Measurements from ENCODE around the gene BCAS3.
"Not testable (repeated sequence)": the region's sequence is repeated elsewhere in the genome, so short reads cannot be mapped to it uniquely, and the experiment has no call there.

BCAS3 gene

DNA sequence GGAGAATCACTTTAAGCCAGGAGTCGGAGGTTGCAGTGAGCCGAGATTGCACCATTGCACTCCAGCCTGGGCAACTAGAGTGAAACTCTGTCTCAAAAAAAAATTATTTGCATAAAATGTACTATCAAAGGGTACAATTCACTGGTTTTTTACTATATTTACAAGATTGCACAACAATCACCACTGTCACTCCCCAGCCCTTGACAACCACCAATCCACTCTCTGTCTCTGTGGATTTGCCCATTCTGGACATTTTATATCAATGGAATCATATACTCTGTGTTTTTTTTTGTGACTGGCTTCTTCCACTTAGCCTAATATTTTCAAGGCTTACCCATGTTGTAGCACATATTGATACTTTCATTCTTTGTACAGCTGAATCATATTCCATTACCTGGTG, 740.8 kb downstream of the BCAS3 start:
- no peak for DNase-seq

DNA sequence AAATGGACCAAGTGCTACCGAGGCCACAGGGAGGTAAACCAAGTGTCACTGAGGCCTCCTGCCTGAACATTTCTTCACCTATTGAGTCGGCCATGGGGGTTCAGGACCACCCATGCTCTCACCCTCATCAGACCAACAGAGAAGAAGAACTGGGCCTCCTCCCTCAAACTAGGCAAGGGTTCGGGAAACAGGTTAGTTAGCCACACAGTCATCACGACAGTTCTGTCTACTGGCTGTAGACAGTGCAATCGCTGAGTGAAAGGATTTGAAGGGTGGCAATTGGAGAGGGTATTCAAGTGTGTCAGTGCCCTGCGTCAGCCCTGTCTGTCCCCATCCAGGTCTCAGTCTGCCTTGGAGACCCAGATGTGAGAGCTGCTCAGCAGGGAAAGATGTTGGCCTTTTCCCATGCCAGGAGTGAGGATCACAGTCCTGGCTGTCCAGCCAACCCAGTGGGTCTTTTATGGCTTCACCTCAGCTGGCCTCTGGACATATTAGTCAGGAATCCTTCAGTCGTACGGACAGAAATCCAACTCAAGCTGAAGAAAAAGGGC, 741.9 kb downstream of the BCAS3 start:
- DNase-seq, result no peak

DNA sequence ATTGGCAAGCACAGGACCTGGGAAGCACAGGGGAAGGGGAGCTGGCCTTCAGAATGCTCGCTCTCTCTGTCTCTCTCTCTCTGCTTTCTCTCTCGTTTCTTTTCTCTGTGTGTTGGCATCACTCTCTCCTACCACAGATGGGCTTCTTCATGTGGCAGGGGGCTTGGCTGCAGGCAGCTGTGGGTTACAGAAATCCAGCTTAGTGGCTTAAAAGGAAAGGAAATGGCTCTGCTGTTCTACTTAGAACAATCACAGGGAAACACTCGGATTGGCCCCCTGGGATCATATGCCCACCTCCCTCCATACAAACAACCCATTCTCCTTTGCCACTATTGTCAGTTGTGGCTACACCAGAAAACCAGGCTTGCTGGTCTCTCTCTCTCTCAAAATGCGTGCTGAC, 742.4 kb downstream of the BCAS3 start:
- DNase-seq, result no peak

DNA sequence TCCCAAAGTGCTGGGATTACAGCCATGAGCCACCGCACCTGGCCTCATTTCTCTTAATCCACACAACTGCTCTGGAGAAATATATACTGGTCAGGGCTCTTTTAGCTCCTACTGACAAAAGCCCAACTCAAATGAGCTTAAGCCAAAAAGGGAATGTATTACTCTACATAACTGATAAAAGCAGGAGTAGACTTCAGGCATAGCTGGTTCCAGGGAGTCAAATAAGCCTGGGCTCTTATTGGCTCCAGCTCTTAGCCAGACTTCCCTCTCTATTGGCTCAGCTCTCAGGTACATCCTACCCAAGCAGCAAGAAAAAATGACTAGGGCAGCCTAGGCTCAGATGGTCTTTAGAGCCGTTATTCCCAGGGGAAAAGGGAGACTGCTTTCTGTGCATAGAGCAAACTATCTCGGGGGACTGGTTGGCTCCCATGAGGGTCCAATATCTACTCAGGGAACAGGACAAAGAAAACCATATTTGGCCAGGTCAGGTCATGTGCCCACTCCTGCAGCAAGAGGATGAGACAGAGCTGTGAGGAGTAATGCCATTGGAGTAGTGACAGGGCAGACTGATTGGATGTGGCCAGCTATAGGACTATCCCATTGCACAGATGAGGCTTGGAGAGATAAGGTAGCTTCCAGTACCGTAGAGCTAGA, 743.2 kb downstream of the BCAS3 start:
- no peak for DNase-seq

DNA sequence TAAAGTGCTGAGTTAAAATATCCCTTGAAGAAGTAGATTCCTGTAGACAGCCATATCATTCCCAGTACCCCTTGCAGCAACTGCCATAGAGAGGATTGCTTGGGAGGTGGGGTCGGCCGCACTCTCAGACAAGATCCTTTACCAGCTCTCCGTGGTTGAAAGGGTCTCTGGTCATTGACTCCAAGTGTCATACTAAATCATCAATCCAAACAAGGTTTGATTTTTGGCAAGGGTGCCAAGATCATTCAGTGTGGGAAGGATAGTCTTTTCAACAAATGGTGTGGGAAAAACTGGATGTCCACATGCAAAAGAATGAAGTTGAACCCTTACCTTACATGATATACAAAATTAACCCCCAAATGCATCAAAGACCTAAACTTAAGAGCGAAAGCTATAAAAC, 743.8 kb downstream of the BCAS3 start:
- DNase-seq, result no peak

DNA sequence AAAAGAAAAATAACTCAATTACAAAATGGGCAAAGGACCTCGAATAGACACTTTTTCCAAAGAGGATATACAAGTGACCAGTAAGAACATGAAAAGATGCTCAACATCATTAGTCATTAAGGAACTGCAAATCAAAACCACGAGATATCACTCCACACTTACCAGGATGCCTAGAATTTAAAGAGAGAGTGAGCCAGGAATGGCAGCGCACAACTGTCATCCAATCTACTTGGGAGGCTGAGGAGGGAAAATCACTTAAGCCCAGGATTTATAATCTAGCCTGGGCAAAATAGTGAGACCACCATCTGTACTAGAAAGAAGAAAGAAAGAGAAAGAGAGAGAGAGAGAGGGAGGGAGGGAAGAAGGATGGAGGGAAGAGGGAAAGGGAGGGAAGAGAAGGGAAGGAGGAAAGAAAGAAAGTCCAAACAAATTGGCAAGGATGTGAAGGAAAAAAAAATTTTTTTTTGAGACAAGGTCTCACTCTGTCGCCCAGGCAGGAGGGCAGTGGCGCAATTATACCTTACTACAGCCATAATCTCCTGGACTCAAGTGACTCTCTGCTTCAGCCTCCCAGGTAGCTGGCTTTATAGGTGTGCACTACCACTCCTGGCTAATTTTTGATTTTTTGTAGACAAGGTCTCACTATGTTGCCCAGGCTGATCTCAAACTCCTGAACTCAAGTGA, 744.6 kb downstream of the BCAS3 start:
- DNase-seq, result no peak

DNA sequence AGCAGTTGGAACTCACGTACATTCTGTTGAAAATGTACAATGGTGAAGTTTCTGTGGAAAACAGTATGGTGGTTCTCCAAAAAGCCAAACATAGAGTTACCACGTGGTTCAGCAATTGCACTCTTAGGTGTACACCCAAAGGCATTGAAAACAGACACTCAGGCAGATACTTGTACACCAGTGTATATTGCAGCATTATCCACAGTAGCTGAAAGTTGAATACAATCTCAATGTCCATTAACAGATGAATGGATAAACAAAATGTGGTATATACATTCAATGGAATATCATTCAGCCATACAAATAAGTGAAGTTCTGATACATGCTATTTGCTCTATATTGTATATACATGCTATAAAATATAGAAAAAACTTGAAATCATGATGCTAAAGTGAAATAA, 745.2 kb downstream of the BCAS3 start:
- DNase-seq, result no peak

DNA sequence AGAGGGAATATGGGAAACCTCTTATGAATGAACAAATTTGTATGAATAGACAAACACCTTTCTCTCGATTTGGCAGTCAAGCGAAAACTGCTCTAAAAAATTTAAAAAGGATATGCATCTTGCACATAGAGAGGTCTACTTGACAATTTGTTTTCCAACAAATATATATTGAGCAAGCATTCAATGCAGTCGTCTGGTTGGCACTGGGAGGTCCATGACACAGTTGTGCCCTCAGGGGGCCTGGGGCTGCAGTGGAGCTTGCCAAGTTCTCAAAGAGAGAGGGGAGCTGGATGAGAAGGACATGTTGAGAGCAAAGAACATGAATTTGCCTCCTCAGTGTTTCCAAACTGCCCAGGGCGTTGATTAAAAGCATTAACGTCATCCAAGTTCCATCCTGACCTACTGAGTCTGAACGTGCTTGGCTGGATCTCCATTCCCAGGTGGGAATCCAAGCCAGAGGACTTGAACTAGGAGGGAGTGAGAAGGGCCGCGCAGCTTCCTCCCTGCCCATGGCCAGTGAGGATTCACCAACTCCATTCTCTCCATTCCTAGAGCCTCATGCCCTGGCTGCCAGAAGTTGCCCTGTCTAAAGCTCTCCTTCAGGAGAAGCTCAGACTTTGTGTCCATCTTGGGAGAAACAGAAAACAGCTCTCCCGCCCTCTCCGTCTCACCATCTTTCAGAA, 746.5 kb downstream of the BCAS3 start:
- no peak for DNase-seq

DNA sequence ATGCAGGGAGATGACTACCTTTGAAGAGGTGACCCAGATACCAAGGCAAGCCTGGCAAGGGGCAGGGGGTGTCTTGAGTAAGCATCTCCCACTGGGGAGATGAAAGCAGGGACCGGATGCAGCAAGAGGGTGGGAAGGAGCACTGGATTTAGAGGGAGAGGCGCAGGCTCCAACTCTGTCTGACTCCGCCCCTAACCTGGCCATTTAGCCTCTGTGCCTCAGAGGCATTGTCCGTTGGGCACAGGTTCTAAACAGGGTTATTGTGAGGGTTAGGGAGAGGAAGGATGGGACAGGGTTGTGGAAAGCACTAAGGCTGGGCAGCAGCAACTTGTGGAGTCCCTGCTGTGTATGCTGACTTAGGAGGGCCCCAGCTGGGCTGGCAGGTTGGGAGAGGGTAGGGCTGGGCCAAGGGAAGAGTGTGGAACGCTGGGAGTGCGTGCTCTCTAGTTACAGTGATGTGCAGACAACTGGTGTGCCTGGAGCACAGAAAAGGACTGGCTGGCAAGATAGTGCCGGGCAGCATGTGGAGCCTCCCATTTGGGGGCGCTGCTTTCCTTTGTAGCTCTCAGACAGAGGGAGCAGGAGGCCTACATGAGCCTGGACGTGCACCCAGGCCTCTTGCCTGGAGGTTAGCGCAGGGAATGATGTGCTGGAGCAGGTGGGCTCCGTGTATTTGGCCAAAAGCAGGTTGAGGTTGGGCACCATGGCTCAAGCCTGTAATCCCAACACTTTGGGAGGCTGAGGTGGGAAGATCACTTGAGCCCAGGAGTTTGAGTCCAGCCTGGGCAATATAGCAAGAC, 748.2 kb downstream of the BCAS3 start:
- DNase-seq, result no peak

DNA sequence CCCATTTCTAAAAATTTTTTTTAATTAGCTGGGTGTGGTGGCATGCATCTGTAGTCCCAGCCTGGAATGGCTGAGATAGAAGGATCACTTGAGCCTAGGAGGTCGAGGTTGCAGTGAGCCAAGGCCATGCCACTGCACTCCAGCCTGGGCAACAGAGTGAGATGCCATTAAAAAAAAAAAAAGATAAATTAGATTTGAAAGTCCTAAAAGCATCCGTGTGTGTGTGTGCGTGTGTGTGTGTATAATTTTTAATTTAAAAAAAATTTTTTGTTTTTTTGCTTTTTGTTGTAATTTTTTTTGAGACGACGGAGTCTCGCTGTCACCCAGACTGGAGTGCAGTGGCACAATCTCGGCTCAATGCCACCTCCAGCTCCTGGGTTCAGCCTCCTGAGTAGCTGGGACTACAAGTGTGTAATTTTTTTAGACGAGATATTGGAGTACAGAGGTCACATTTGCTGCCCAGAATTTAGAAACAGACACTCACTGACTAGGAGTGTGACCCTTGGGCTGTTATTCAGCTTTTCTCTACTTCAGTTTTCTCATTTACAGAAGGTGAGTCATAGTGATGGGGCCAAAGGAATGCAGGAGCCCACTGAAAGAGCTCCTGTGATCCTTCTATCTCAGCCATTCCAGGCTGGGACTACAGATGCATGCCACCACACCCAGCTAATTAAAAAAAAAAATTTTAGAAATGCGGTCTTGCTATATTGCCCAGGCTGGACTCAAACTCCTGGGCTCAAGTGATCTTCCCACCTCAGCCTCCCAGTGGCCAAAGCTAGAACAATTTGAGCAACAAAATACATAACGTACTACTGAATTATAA, 749.0 kb downstream of the BCAS3 start:
- no peak for DNase-seq

DNA sequence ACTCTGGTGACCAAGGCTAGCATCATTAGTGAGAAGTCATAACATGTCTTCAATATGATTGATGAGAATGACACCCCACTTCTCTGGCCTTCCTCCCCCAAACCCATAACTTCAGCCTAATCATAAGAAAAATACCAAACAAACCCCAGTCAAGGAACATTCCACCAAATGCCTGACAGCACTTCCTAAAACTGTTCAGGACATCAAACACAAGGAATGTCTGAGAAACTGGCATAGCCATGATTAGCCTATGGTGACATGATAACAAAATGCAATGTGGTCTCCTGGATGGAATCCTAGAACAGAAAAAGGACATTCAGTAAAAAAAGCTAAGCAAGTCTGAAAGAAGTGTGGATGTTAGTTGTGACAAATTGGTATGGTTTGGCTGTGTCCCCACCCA, 749.9 kb downstream of the BCAS3 start:
- no peak for DNase-seq

DNA sequence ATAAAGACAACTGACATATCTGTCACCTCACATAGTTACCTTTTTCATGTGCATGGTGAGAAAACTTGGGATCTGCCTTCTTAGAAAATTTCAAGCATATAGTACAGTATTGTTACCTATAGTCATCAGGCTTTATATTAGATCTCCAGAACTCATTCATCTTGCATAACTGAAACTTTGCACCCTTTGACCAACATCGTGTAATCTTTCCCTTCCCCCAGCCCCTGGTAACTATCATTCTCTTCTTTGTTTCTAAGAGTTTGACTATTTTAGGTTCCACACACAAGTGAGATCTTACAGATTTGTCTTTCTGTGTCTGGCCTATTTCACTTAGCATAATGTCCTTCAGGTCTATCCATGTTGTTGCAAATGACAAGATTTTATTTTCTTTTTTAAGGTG, 751.6 kb downstream of the BCAS3 start:
- no peak for DNase-seq

DNA sequence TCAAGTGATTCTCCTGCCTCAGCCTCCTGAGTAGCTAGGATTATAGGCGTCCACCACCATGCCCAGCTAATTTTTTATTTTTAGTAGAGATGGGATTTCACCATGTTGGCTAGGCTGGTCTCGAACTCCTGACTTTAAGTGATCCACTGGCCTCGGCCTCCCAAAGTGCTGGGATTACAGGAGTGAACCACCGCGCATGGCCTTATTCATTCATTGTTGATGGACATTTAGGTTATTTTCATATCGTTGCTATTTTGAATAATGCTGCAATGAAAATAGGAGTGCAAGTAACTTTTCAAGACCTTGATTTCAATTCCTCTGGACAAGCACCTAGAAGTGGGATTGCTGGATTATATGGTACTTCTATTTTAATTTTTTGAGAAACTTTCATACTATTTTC, 752.2 kb downstream of the BCAS3 start:
- DNase-seq, result not testable (repeated sequence)

DNA sequence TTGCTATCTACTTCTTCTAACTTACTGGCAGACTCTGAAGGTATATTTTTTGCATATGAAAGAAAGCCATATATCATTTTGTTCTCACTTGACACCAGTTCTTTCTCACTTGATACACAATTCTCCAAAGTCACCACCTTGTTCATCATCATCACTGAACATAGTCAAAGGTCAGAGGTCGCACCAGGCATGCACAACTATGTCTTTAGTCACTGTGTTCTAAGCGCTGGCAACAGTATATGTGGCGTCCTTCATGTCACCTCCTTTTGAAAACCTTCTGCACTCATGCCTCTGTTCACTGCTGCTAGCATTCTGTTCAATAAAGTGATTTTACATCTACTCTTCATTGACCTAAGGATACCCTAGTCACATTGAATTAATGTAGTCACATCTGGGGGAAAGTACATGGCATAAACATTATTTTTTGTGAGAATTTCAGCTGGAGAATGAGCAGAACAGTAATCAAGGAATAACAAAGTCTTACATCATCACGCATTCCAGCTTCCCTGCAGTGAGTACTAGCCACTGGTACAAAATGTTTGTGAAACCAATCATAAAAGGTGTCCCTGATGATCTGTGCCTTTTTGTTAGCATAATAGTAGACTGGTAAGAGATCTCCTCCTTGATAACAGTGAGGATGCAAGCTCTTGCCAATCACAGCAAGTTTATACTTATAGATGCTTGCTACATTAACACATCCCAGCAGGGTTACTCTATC, 754.1 kb downstream of the BCAS3 start:
- DNase-seq, result no peak

DNA sequence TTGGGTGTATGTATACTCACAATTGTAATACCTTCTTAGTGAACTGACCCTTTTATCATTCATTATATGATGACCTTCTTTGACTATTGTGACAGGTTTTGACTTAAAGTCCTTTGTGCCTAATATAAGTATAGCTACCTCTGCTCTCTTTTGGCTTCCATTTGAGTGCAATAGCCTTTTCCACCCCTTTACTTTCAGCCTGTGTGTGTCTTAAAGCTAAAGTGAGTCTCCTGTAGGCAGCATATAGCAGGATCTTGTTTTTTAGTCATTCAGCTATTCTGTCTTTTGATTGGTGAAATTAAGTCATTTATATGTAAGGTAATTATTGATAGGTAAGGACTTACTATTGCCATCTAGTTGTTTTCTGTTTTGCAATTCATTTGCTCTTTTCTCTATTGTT, 758.6 kb downstream of the BCAS3 start:
- no peak for DNase-seq

DNA sequence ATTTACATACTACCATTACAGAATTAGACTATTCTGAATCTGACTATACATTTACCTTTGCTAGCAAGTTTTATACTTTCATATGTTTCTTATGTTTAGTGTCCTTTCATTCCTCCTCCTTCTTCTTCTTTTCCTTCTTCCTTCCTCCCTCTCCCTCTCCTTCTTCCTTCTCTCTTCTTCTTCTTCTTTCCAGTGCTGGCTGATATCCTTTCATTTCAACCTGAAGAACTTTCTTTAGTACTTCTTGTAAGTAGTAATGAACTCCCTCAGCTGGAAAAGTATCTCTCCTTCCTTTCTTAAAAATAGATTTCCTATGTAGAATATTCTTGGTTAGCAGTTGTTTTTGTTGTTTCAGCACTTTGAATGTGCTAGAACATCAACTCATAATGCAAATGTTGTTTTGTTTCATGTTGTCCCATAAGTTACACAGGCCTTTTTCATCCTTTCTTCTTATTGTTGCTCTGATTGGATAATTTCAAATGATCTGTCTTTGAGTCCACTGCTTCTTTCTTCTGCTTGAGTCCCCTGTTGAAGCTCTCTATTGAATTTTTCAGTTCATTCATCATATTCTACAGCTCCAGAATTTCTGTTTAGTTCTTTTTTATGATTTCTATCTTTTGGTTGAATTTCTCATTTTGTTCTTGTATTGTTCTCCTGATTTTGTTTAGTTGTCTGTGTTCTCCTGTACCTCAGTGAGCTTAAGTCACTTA, 759.5 kb downstream of the BCAS3 start:
- DNase-seq, result no peak

DNA sequence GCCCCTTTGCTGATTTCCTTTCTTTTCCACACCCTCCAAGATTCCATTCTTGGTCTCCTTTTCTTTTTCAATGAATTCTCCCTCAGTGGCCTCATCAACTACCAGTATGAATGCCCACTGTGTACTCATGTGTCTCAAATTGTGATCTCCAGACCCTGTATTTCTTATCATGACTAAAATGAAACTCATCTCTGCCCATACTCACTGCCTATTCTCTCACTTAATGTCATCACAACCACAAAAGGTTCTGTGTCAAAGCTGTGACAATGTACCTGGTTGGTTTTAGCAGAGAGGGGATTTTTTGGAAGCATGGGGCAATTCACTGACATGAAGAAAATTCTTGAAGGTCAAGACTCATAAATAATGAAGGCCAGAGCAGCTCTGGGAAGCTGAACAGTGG, 763.0 kb downstream of the BCAS3 start:
- no peak for DNase-seq

DNA sequence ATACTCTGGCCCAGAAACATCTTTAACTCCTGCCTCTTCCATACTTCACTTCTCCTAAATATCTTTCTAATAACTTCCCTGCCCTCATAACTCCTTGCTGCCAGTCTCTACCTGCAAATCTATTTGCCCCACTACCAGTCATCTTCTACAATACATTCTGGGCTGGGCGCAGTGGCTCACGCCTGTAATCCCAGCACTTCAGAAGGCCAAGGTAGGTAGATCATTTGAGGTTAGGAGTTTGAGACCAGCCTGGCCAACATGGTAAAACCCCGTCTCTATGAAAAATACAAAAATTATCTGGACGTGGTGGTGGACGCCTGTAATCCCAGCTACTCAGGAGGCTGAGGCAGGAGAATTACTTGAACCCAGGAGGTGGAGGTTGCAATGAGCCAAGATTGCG, 763.9 kb downstream of the BCAS3 start:
- not testable (repeated sequence) for DNase-seq

DNA sequence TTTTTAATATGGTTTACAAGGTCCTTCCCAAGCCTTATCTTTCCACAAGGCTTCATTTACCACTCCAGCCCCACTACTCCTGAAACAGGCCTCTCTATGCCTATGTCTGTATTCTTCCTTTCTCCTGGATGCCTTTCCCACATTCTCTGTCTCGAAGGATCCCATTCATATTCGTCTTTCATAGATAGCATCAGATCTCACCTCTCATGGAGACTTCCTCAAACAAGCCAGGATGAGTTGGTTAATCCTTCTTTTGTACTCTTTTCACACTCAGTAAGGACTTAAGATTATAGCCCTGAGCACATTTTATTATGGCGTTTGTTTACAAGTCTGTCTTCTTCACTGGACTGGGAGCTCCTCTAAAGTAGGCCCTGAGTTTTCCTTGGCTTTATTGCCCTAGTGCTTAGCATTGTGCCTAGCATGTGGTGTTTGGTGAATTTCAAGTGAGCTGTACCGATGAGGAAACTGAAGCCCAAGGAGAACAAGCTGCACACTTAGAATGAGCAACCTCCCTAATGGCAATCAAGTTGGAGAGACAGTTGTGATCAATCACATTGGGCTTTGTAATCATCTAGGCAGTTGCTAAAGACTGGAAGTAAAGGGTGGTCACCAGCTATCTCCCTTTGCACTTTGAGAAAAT, 764.6 kb downstream of the BCAS3 start:
- DNase-seq, result no peak

Data from CD4-positive, alpha-beta T cell treated with Interleukin-15 for 1 hour (primary cell).